ENCODE results near the gene TYSND1. TPM values are rescaled to one million over a fixed set of nuclear protein-coding genes. Genes with fewer than 3 reads are reported as not detected.
A peak's percentile ranks its signal among the peaks of the same experiment; 100 is the strongest.
"Not testable (repeated sequence)": the region's sequence is repeated elsewhere in the genome, so short reads cannot be mapped to it uniquely, and the experiment has no call there.

The TYSND1 gene
- total RNA-seq, 1 donor from 2014 or later: 21.7 TPM

- no peak for DNase-seq (ENCODE audit: low read depth)
- TF ChIP-seq CTCF (conservative IDR thresholded peaks at IDR 0.05; ENCODE audit: low read depth, low read length): peak; percentile 21
- no peak overlapping the region for H3K4me3 ChIP-seq (ENCODE audit: low read depth, low read length)
Measured at GRCh38 chr10:70114902-70115301, 31.6 kb downstream of the TYSND1 start.

DNA sequence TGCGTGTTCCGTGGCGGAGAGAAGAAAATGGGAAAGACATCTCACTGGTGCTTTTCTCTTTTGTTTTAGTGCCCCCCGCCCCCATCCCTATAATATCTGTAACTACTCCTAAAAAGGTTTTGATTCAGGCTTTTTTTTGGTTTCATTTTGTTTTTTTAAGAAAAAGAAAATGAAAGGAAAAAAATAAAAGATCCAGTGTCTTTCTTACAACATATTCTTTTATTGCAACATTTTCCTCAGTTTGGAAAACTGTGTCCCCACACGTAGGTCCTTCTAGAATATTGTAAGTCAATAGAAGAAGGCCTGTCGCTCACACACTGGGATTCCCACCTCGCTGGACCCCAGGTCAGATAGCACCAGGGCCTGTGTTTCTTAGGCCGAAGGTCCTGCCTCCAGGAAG, 34.4 kb downstream of the TYSND1 start:
- no peak for TF ChIP-seq CTCF (conservative IDR thresholded peaks at IDR 0.05; ENCODE audit: low read depth, low read length)
- no peak for DNase-seq (ENCODE audit: low read depth)
- no peak overlapping the region for H3K4me3 ChIP-seq (ENCODE audit: low read depth, low read length)

DNA sequence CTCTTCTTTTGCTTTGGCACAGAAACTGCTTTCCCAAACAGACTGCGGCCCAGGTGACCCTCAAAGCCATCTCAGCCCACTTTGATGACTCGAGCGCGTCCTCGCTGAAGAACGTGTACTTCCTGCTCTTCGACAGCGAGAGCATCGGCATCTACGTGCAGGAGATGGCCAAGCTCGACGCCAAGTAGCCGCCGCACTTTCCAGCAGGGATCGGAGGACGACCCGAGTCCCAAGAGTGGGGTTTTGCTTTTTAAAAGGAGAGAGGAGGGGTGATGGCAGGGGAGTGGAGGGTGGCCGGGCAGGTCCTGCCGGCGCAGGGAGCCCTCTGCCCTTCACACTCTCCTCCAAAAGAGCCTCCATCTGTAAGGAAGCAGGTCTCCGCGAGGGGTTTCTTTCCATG, 35.0 kb downstream of the TYSND1 start:
- DNase-seq (ENCODE audit: low read depth): no peak
- no peak for TF ChIP-seq CTCF (conservative IDR thresholded peaks at IDR 0.05; ENCODE audit: low read depth, low read length)

GRCh38 chr10:70109064-70109729, 37.3 kb downstream of the TYSND1 start:
- no peak overlapping the region for H3K4me3 ChIP-seq (ENCODE audit: low read depth, low read length)
- no peak for DNase-seq (ENCODE audit: low read depth)
- no peak for TF ChIP-seq CTCF (conservative IDR thresholded peaks at IDR 0.05; ENCODE audit: low read depth, low read length)

More for the DNA sequence above, 35.0 kb downstream of the TYSND1 start:
- no peak overlapping the region for H3K4me3 ChIP-seq (ENCODE audit: low read depth, low read length)

DNA sequence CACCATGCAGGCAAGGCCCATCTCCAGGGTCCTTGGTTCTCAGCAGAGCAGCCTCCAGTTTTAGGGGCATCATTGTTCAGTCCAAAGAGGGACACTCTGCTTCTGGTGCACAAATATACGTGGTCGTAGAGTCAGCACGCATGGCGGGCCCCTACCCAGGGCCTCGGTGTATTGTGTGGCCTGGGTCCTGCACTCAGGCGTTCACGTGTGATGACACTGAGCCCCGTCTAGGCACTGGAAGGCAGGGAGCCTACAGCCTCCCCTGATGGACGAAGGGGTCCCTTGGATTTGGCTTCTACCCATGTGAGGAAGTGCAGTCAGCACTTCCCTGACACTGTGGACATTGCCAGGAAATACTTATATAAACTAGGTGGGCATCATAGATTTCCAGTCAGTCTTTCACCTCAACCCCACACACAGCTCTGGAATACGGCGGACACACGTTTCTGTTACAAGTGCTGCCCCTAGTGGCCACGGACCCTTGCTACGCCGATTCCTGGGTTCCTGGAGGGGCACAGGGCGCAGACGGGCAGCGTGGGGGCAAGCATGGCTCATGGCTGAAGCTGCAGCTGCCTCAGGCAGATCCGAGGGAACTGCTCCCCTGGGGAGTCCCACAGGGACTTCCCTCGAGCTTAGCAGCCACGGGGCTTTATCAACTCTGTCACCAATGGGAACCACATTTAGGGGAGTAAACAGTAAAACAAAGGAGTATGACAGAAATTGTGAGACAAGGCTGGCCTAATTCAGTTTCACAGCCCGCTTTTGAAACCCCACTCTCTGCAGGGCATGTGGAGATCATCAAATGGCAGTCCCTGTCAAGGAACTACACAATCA, 39.3 kb downstream of the TYSND1 start:
- DNase-seq (ENCODE audit: low read depth): no peak
- H3K4me3 ChIP-seq (ENCODE audit: low read depth, low read length): no peak overlapping the region
- TF ChIP-seq CTCF (conservative IDR thresholded peaks at IDR 0.05; ENCODE audit: low read depth, low read length): peak; percentile 57

DNA sequence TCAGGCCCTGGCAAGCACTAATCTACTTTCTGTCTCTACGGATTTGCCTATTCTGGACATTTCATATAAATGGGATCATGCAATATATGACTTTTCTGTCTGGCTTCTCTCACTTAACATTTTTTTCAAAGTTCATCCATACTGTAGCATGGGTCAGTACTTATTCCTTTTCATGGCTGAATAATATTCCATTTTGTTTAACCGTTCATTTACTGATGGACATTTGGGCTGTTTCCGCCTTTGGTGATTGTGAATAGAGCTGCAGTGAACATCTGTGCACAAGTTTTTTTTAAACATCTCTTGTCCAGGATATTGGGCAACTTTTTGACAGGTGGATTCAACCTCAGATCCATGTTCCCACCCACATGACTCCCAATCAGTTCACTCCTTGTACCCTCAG, 44.8 kb downstream of the TYSND1 start:
- H3K4me3 ChIP-seq (ENCODE audit: low read depth, low read length): no peak overlapping the region
- TF ChIP-seq CTCF (conservative IDR thresholded peaks at IDR 0.05; ENCODE audit: low read depth, low read length): no peak
- no peak for DNase-seq (ENCODE audit: low read depth)

GRCh38 chr10:70101068-70101562, 45.4 kb downstream of the TYSND1 start:
- H3K4me3 ChIP-seq (ENCODE audit: low read depth, low read length); DNase-seq (ENCODE audit: low read depth): not testable (repeated sequence)
